HG03354 (cell line): Measurements from ENCODE around the gene INTS14.
A peak's percentile ranks its signal among the peaks of the same experiment; 100 is the strongest.
"Not testable (repeated sequence)": the region's sequence is repeated elsewhere in the genome, so short reads cannot be mapped to it uniquely, and the experiment has no call there.

Source experiments
- ATAC-seq: cut with Tn5 transposase; IDR thresholded peaks from one replicate; pipeline ENCODE4 v1.9.1; 2021; ENCODE audit warnings: mild to moderate bottlenecking; ENCODE audit not compliant: unreplicated experiment, poor library complexity, severe bottlenecking

INTS14 gene

DNA sequence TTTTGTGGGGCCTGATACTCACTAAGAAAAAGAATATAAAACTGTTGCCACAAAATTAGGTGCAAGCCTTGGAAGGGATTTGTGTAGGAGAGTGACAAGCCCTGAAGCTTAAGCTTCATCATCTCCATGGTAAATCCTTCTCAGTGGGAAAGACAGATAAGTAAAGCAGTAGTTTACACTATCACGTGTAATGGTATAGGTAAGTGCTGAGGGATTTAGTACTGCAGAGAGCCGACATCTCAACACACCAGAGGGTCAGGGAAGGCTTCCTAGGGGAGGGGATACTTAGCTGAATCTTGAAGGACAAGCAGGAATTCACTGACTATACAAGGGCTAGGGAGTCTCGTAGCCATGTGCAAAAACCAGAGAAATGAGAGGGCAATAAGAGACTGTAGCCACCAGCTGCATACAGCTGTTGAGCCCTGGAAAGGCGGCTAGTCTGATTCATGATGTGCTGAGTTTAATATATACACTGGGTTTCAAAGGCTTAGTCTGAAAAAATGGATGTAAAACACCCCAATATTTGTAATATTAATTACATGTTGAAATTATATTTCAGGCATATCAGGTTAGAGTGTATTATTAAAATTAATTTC, 21.9 kb upstream of the INTS14 start:
- ATAC-seq, result no peak

GRCh38 chr15:65631503-65631902, 20.6 kb upstream of the INTS14 start:
- no peak for ATAC-seq

DNA sequence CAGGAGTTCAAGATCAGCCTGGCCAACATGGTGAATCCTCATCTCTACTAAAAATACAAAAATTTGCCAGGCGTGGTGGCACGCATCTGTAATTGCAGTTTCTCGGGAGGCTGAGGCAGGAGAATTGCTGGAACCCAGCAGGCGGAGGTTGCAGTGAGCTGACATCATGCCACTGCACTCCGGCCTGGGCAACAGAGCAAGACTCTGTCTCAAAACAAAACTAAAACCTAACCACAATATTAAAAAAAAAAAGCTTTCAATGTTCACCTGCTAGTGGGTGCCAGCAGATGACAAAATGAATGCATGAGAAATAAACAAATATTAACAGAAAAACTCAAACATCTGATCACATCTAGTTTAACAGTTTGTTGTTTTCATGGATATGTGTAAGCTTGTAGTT, 19.8 kb upstream of the INTS14 start:
- peak; percentile 74 for ATAC-seq

GRCh38 chr15:65629548-65629947, 18.6 kb upstream of the INTS14 start:
- ATAC-seq, result no peak

DNA sequence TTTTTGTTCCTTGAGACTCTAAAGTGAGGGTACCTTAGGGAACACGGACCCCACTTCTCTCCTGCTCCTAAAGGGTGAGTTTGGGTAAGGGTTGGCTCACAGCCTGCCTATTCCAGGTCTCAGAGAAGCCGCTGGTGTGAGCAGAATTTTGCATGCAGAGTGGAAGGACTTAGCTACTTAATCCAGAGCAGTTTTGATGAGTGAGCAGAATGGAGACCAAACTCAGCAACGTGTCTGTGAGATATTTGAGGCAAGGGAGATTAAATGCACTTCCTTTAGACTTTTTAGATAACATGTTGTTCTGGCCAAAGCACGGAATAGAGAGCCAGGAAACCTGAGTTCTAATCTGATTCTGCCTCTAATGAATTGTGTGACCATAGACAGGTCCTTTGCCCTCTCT, 15.9 kb upstream of the INTS14 start:
- ATAC-seq, result no peak

- ATAC-seq, result no peak
Observed at GRCh38 chr15:65623103-65623502, 12.2 kb upstream of the INTS14 start.

GRCh38 chr15:65621638-65622037, 10.7 kb upstream of the INTS14 start, which contains the start of gene SLC24A1:
TSS of gene SLC24A1 (plus strand) at chr15:65621938. CDS start at chr15:65624081, 2,143 bp downstream.
- no peak for ATAC-seq

- ATAC-seq, result no peak
Observed at GRCh38 chr15:65620833-65621232, 9.9 kb upstream of the INTS14 start.

- no peak for ATAC-seq
Observed at GRCh38 chr15:65619626-65620290, 8.8 kb upstream of the INTS14 start.

GRCh38 chr15:65618560-65619109, 7.7 kb upstream of the INTS14 start:
- no peak for ATAC-seq

- ATAC-seq, result not testable (repeated sequence)
Observed at GRCh38 chr15:65615887-65616286, 5.0 kb upstream of the INTS14 start.

GRCh38 chr15:65612949-65613744, 2.2 kb upstream of the INTS14 start:
- ATAC-seq, result no peak

- no peak for ATAC-seq
Observed at GRCh38 chr15:65612616-65612946, 1.6 kb upstream of the INTS14 start.

DNA sequence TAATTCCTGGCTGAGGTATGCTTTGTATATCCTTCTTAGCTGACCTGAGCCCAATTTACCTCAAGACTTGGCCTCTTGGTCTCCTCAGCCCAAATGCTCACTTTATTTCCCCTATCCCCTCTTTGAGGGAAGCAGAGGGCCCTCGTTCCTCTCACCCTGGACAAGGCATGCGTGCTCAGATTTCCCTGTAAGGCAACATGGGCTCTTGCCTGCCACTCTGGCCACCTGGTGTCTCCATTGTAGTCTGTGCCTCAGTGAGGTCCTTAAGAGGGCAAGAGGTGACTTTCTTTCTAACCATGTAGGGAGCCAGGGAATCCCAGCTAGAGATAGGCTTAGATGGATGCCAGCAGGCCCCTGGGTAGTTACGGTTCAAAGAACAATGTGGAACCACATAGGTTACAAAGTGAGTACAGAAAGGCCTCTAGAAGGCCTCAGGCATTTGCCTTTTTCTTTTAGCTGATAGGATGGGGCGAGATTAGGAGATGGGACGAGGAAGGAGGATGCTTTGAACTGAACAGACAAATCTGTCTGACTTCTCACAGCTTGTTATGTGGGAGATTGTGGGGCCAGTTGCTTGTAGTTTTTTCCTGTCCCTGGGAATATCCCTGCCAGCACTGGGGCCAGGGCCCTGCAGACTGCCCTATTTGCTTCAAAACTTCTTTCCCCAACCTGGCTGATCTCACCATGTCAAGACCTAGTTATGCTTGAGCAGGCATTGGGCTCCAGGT, 1.1 kb upstream of the INTS14 start:
- no peak for ATAC-seq

- no peak for ATAC-seq
Observed at GRCh38 chr15:65603559-65603958, 7.4 kb downstream of the INTS14 start.

- no peak for ATAC-seq
Observed at GRCh38 chr15:65603134-65603533, 7.8 kb downstream of the INTS14 start.

- no peak for ATAC-seq
Observed at GRCh38 chr15:65599677-65600076, 11.3 kb downstream of the INTS14 start.

- ATAC-seq, result no peak
Observed at GRCh38 chr15:65598468-65598867, 12.5 kb downstream of the INTS14 start.

DNA sequence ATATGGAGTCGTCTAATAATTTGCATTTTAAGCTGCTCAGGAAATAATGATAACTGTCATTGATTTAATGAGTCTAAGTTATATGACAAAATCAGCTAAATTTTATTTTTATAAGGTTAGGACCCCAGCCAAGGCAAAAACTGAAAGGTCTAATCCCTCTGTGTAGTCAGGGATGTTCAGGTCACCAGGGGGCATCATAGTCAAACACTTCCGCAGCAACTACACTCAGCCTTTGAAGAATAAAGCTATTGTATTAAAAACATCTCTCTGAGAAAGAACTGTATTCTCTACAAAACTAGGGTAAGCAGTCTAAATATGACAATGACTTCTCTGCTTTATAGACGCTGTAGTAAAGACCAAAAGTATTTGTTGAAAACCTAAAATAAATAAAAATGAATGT, 15.0 kb downstream of the INTS14 start:
- no peak for ATAC-seq

DNA sequence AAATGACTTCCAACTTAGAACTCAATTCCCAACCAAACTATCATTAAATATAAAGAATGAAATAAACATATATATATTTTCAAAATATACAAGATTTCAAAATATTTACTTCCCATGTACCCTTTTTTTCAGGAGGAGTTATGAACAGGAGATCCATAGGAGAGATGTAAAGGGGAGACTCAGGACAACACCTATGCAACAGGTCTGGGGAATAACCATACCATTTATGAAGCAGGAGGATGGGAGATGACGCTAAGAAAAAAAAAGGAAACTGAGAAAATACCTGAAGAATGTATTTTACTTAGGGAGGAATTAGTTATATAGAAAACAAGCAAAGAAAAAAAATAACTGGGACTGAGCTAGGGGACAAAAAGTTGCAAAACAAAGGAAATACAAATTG, 23.8 kb downstream of the INTS14 start:
- no peak for ATAC-seq
